ENCODE results near the gene ANO2. TPM values are rescaled to one million over a fixed set of nuclear protein-coding genes. Genes with fewer than 3 reads are reported as not detected.

Gene ANO2
- total and polyA plus RNA-seq, 4 experiments from 2014 or later = not detected

GRCh38 chr12:5907807-5908206 is 37.3 kb downstream of the ANO2 start:
- no peaks in the 10 kb centered on the region for H3K9me3 ChIP-seq (ENCODE audit: control insufficient read depth in 1 of 2, low read length in 2 of 2)
- peaks cover 0 to 2% (median 0%) of the 10 kb centered on the region in 8 donors for H3K9me3 Mint-ChIP-seq
- H3K27me3 ChIP-seq (ENCODE audit: insufficient read depth, low read length) = no peaks in the 10 kb centered on the region
- H3K4me1 Mint-ChIP-seq = no peaks in the 10 kb centered on the region
- H3K36me3 Mint-ChIP-seq = no peaks in the 10 kb centered on the region
- H3K4me1 ChIP-seq (ENCODE audit: insufficient read depth, low read length) = no peaks in the 10 kb centered on the region
- no peak for DNase-seq
- H3K4me3 ChIP-seq (ENCODE audit: low read length in 2 of 2) = no peak overlapping the region
- H3K27me3 Mint-ChIP-seq = peaks cover 10 to 12% of the 10 kb centered on the region in 2 donors
- CTCF ChIA-PET (ENCODE audit: partially characterized antibody) = no interaction called here
- H3K27ac ChIP-seq (ENCODE audit: low read depth, low read length) = no peak overlapping the region
- H3K4me3 Mint-ChIP-seq = no peak overlapping the region
- no peaks in the 10 kb centered on the region for H3K36me3 ChIP-seq (ENCODE audit: insufficient read depth, low read length)
- intact Hi-C loops (cut with micrococcal nuclease) = no loop called here
- POLR2A ChIA-PET (ENCODE audit: partially characterized antibody) = no interaction called here
- no peak overlapping the region for H3K27ac Mint-ChIP-seq

- H3K27ac ChIP-seq (ENCODE audit: low read depth, low read length) = no peak overlapping the region
- no peaks in the 10 kb centered on the region for H3K9me3 ChIP-seq (ENCODE audit: control insufficient read depth in 1 of 2, low read length in 2 of 2)
- no peaks in the 10 kb centered on the region for H3K36me3 Mint-ChIP-seq
- peaks cover 10 to 20% of the 10 kb centered on the region in 2 donors for H3K27me3 Mint-ChIP-seq
- no peaks in the 10 kb centered on the region for H3K4me1 ChIP-seq (ENCODE audit: insufficient read depth, low read length)
- H3K4me1 Mint-ChIP-seq = no peaks in the 10 kb centered on the region
- H3K4me3 ChIP-seq (ENCODE audit: low read length in 2 of 2) = no peak overlapping the region
- H3K27ac Mint-ChIP-seq = no peak overlapping the region
- no peak for DNase-seq
- ChIA-PET POLR2A (ENCODE audit: partially characterized antibody) (no interaction called here), CTCF (ENCODE audit: partially characterized antibody) (no interaction called here)
- no peaks in the 10 kb centered on the region for H3K36me3 ChIP-seq (ENCODE audit: insufficient read depth, low read length)
- H3K27me3 ChIP-seq (ENCODE audit: insufficient read depth, low read length) = no peaks in the 10 kb centered on the region
- H3K9me3 Mint-ChIP-seq = peaks cover 0 to 2% (median 0%) of the 10 kb centered on the region in 8 donors
- no peak overlapping the region for H3K4me3 Mint-ChIP-seq
- intact Hi-C loops (cut with micrococcal nuclease) = no loop called here
Measured at GRCh38 chr12:5905757-5906156, 39.3 kb downstream of the ANO2 start.

- H3K4me3 ChIP-seq (ENCODE audit: low read length in 2 of 2) = no peak overlapping the region
- no peaks in the 10 kb centered on the region for H3K36me3 Mint-ChIP-seq
- H3K9me3 ChIP-seq (ENCODE audit: control insufficient read depth in 1 of 2, low read length in 2 of 2) = no peaks in the 10 kb centered on the region
- H3K27me3 ChIP-seq (ENCODE audit: insufficient read depth, low read length) = no peaks in the 10 kb centered on the region
- no peak for DNase-seq
- no peaks in the 10 kb centered on the region for H3K4me1 ChIP-seq (ENCODE audit: insufficient read depth, low read length)
- CTCF ChIA-PET (ENCODE audit: partially characterized antibody) = no interaction called here
- H3K27ac Mint-ChIP-seq = no peak overlapping the region
- H3K27me3 Mint-ChIP-seq = peaks cover 13 to 23% of the 10 kb centered on the region in 2 donors
- intact Hi-C loops (cut with micrococcal nuclease) = no loop called here
- no peak overlapping the region for H3K27ac ChIP-seq (ENCODE audit: low read depth, low read length)
- H3K9me3 Mint-ChIP-seq = peaks cover 0 to 2% (median 0%) of the 10 kb centered on the region in 8 donors
- H3K4me3 Mint-ChIP-seq = no peak overlapping the region
- no peaks in the 10 kb centered on the region for H3K36me3 ChIP-seq (ENCODE audit: insufficient read depth, low read length)
- POLR2A ChIA-PET (ENCODE audit: partially characterized antibody) = no interaction called here
- H3K4me1 Mint-ChIP-seq = no peaks in the 10 kb centered on the region
Measured at GRCh38 chr12:5904969-5905368, 40.1 kb downstream of the ANO2 start.

- no peaks in the 10 kb centered on the region for H3K27me3 ChIP-seq (ENCODE audit: insufficient read depth, low read length)
- H3K4me3 ChIP-seq (ENCODE audit: low read length in 2 of 2) = no peak overlapping the region
- H3K4me1 Mint-ChIP-seq = no peaks in the 10 kb centered on the region
- intact Hi-C loops (cut with micrococcal nuclease) = no loop called here
- peaks cover 0 to 2% (median 0%) of the 10 kb centered on the region in 8 donors for H3K9me3 Mint-ChIP-seq
- no peaks in the 10 kb centered on the region for H3K36me3 ChIP-seq (ENCODE audit: insufficient read depth, low read length)
- H3K36me3 Mint-ChIP-seq = no peaks in the 10 kb centered on the region
- no peak overlapping the region for H3K4me3 Mint-ChIP-seq
- no peaks in the 10 kb centered on the region for H3K9me3 ChIP-seq (ENCODE audit: control insufficient read depth in 1 of 2, low read length in 2 of 2)
- no peak for DNase-seq
- POLR2A ChIA-PET (ENCODE audit: partially characterized antibody) = no interaction called here
- H3K27me3 Mint-ChIP-seq = peaks cover 13 to 23% of the 10 kb centered on the region in 2 donors
- no peak overlapping the region for H3K27ac ChIP-seq (ENCODE audit: low read depth, low read length)
- CTCF ChIA-PET (ENCODE audit: partially characterized antibody) = no interaction called here
- H3K4me1 ChIP-seq (ENCODE audit: insufficient read depth, low read length) = no peaks in the 10 kb centered on the region
- no peak overlapping the region for H3K27ac Mint-ChIP-seq
Measured at GRCh38 chr12:5904441-5904840, 40.6 kb downstream of the ANO2 start.

GRCh38 chr12:5902736-5903135 is 42.3 kb downstream of the ANO2 start:
- Mint-ChIP-seq H3K4me3 (no peak overlapping the region), H3K27me3 (peaks cover 14 to 29% of the 10 kb centered on the region in 2 donors), H3K36me3 (no peaks in the 10 kb centered on the region), H3K4me1 (no peaks in the 10 kb centered on the region), H3K27ac (no peak overlapping the region), H3K9me3 (peaks cover 0 to 3% (median 0%) of the 10 kb centered on the region in 8 donors)
- Histone ChIP-seq H3K9me3 (ENCODE audit: control insufficient read depth in 1 of 2, low read length in 2 of 2) (no peaks in the 10 kb centered on the region), H3K27ac (ENCODE audit: low read depth, low read length) (no peak overlapping the region), H3K4me3 (ENCODE audit: low read length in 2 of 2) (no peak overlapping the region), H3K36me3 (ENCODE audit: insufficient read depth, low read length) (no peaks in the 10 kb centered on the region), H3K4me1 (ENCODE audit: insufficient read depth, low read length) (no peaks in the 10 kb centered on the region), H3K27me3 (ENCODE audit: insufficient read depth, low read length) (peaks cover 4% of the 10 kb centered on the region)
- POLR2A ChIA-PET (ENCODE audit: partially characterized antibody) = no interaction called here
- DNase-seq = no peak
- CTCF ChIA-PET (ENCODE audit: partially characterized antibody) = interaction anchor here (1.0 kb wide), 1 partner anchor 8 kb away, joined by 3 read pairs; no protein-coding TSS in a partner anchor
- intact Hi-C loops (cut with micrococcal nuclease) = no loop called here

GRCh38 chr12:5901416-5901815 is 43.6 kb downstream of the ANO2 start:
- Mint-ChIP-seq H3K27ac (no peak overlapping the region), H3K36me3 (no peaks in the 10 kb centered on the region), H3K27me3 (peaks cover 13 to 31% of the 10 kb centered on the region in 2 donors), H3K9me3 (peaks cover 0 to 4% (median 0%) of the 10 kb centered on the region in 8 donors), H3K4me1 (no peaks in the 10 kb centered on the region), H3K4me3 (no peak overlapping the region)
- ChIA-PET CTCF (ENCODE audit: partially characterized antibody) (no interaction called here), POLR2A (ENCODE audit: partially characterized antibody) (no interaction called here)
- Histone ChIP-seq H3K4me1 (ENCODE audit: insufficient read depth, low read length) (no peaks in the 10 kb centered on the region), H3K4me3 (ENCODE audit: low read length in 2 of 2) (no peak overlapping the region), H3K9me3 (ENCODE audit: control insufficient read depth in 1 of 2, low read length in 2 of 2) (no peaks in the 10 kb centered on the region), H3K27ac (ENCODE audit: low read depth, low read length) (no peak overlapping the region), H3K27me3 (ENCODE audit: insufficient read depth, low read length) (peaks cover 4% of the 10 kb centered on the region), H3K36me3 (ENCODE audit: insufficient read depth, low read length) (no peaks in the 10 kb centered on the region)
- no peak for DNase-seq
- intact Hi-C loops (cut with micrococcal nuclease) = no loop called here

- H3K27me3 Mint-ChIP-seq = peaks cover 11 to 32% of the 10 kb centered on the region in 2 donors
- no peaks in the 10 kb centered on the region for H3K9me3 ChIP-seq (ENCODE audit: control insufficient read depth in 1 of 2, low read length in 2 of 2)
Measured at GRCh38 chr12:5900533-5901205, 44.4 kb downstream of the ANO2 start.

More at GRCh38 chr12:5900533-5901205, 44.4 kb downstream of the ANO2 start:
- no peaks in the 10 kb centered on the region for H3K36me3 ChIP-seq (ENCODE audit: insufficient read depth, low read length)
- peaks cover 4% of the 10 kb centered on the region for H3K27me3 ChIP-seq (ENCODE audit: insufficient read depth, low read length)
- no peaks in the 10 kb centered on the region for H3K4me1 ChIP-seq (ENCODE audit: insufficient read depth, low read length)
- DNase-seq = no peak
- ChIA-PET CTCF (ENCODE audit: partially characterized antibody) (no interaction called here), POLR2A (ENCODE audit: partially characterized antibody) (no interaction called here)
- no peak overlapping the region for H3K27ac ChIP-seq (ENCODE audit: low read depth, low read length)
- H3K4me3 Mint-ChIP-seq = no peak overlapping the region
- no peak overlapping the region for H3K4me3 ChIP-seq (ENCODE audit: low read length in 2 of 2)
- peaks cover 0 to 4% (median 0%) of the 10 kb centered on the region in 8 donors for H3K9me3 Mint-ChIP-seq
- intact Hi-C loops (cut with micrococcal nuclease) = no loop called here
- H3K36me3 Mint-ChIP-seq = no peaks in the 10 kb centered on the region
- H3K4me1 Mint-ChIP-seq = no peaks in the 10 kb centered on the region
- H3K27ac Mint-ChIP-seq = no peak overlapping the region

All from CD4-positive, alpha-beta memory T cell (primary cell).